ENCODE results near the gene CNN1.

The CNN1 gene

GRCh38 chr19:11535792-11536595 lies 2.7 kb upstream of the CNN1 start:
- no peak overlapping the region for H3K27ac ChIP-seq (ENCODE audit: low read length)
- peaks cover 3% of the 10 kb centered on the region; the same call in 1 of the 2 replicates for H3K4me1 ChIP-seq (ENCODE audit: low read length)
- peak; percentile 90 for DNase-seq
- peaks cover 8% of the 10 kb centered on the region; the same call in 1 of the 2 replicates for H3F3A ChIP-seq (ENCODE audit: insufficient read depth, low read length)
- no peaks in the 10 kb centered on the region for H3K9me2 ChIP-seq (replicated peaks; ENCODE audit: insufficient read depth, low read length)
- H2AFZ ChIP-seq (ENCODE audit: low read length) = peak overlapping the region; percentile 77
- TF ChIP-seq EZH2phosphoT487 (IDR thresholded peaks at IDR 0.05; ENCODE audit: low read length) = no peak
- TF ChIP-seq EZH2 (optimal IDR thresholded peaks at IDR 0.05; ENCODE audit: low read depth, low read length) = no peak
- peak; percentile 80 for TF ChIP-seq CTCF (IDR thresholded peaks at IDR 0.05; ENCODE audit: low read length)
- H3K9me3 ChIP-seq (replicated peaks; ENCODE audit: insufficient read depth, low read length) = no peaks in the 10 kb centered on the region
- H3K27me3 ChIP-seq (replicated peaks; ENCODE audit: insufficient read depth, low read length) = peaks cover 35% of the 10 kb centered on the region
- no peak overlapping the region for H3K9ac ChIP-seq (ENCODE audit: low read length)
- peak overlapping the region; percentile 55 for H3K4me3 ChIP-seq (ENCODE audit: low read length)
- no peaks in the 10 kb centered on the region for H4K20me1 ChIP-seq (ENCODE audit: insufficient read depth, low read length)
- H3K36me3 ChIP-seq (replicated peaks; ENCODE audit: insufficient read depth, low read length) = no peaks in the 10 kb centered on the region
- peak overlapping the region; percentile 78 for H3K4me2 ChIP-seq (ENCODE audit: low read depth, low read length)
- H3K79me2 ChIP-seq (ENCODE audit: low read length) = no peaks in the 10 kb centered on the region

DNA sequence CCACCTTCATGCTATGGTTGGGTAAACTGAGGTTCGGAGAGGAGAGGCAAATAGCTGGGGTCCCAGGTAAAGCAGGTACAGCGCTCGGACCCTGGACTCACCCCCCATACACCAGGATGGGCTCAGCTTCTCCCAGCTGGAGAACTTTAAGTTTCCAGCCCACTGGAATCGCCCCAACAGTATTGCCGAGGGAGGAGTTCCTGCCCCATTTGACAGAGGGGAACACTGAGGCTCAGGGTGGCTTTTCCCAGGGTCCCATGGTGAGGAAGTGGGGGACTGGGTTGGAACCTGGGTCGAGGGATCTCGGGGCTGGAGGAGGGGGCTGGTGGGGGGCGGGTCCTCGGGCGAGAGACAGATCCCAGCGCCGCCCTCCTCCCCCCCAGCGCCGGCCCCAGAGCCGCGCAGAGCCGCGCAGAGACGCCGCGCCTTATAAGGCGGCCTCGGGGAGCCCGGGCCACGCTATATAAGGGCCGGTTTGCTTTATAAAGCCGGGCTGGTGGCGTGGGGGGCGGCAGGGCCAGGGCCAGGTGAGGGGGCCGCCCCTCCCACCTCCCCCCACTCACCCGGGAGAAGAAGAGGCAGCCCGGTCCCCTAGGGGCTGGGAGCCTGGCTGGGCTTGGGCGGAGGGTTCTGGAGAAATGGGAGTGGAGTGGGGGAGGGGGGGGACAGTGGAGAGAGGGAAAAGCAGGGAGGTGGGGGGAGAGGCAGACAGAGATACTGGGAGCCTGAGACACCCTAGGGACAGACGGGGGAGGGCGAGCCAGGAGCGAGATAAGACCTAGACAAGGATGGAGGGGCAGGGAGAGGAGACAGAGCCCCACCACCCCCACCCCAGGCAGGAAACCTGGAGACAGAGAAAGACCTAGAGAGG lies 1.1 kb downstream of the CNN1 start:
- H3F3A ChIP-seq (ENCODE audit: insufficient read depth, low read length) = peaks cover 7% of the 10 kb centered on the region; the same call in 1 of the 2 replicates
- H4K20me1 ChIP-seq (ENCODE audit: insufficient read depth, low read length) = no peaks in the 10 kb centered on the region
- no peak for DNase-seq
- H3K27ac ChIP-seq (ENCODE audit: low read length) = no peak overlapping the region
- H3K4me1 ChIP-seq (ENCODE audit: low read length) = peaks cover 3% of the 10 kb centered on the region; the same call in 1 of the 2 replicates
- H3K27me3 ChIP-seq (replicated peaks; ENCODE audit: insufficient read depth, low read length) = peaks cover 45% of the 10 kb centered on the region
- H3K36me3 ChIP-seq (replicated peaks; ENCODE audit: insufficient read depth, low read length) = no peaks in the 10 kb centered on the region
- TF ChIP-seq EZH2 (optimal IDR thresholded peaks at IDR 0.05; ENCODE audit: low read depth, low read length) = no peak
- no peak overlapping the region for H3K4me3 ChIP-seq (ENCODE audit: low read length)
- no peaks in the 10 kb centered on the region for H3K9me2 ChIP-seq (replicated peaks; ENCODE audit: insufficient read depth, low read length)
- H3K9me3 ChIP-seq (replicated peaks; ENCODE audit: insufficient read depth, low read length) = no peaks in the 10 kb centered on the region
- H3K9ac ChIP-seq (ENCODE audit: low read length) = no peak overlapping the region
- H3K79me2 ChIP-seq (ENCODE audit: low read length) = no peaks in the 10 kb centered on the region
- no peak overlapping the region for H3K4me2 ChIP-seq (ENCODE audit: low read depth, low read length)
- H2AFZ ChIP-seq (ENCODE audit: low read length) = no peak overlapping the region

- Histone ChIP-seq H3K27me3 (replicated peaks; ENCODE audit: insufficient read depth, low read length) (peaks cover 45% of the 10 kb centered on the region), H3K9me3 (replicated peaks; ENCODE audit: insufficient read depth, low read length) (no peaks in the 10 kb centered on the region), H4K20me1 (ENCODE audit: insufficient read depth, low read length) (no peaks in the 10 kb centered on the region), H3K4me2 (ENCODE audit: low read depth, low read length) (no peak overlapping the region), H3F3A (ENCODE audit: insufficient read depth, low read length) (0 out of 2 replicates have a peak, but pooled peaks cover 2% of the 10 kb centered on the region), H3K79me2 (ENCODE audit: low read length) (no peaks in the 10 kb centered on the region), H3K9me2 (replicated peaks; ENCODE audit: insufficient read depth, low read length) (no peaks in the 10 kb centered on the region), H3K9ac (ENCODE audit: low read length) (no peak overlapping the region), H2AFZ (ENCODE audit: low read length) (no peak overlapping the region), H3K4me1 (ENCODE audit: low read length) (peaks cover under 1% of the 10 kb centered on the region; the same call in 1 of the 2 replicates), H3K27ac (ENCODE audit: low read length) (no peak overlapping the region), H3K4me3 (ENCODE audit: low read length) (no peak overlapping the region), H3K36me3 (replicated peaks; ENCODE audit: insufficient read depth, low read length) (no peaks in the 10 kb centered on the region)
- TF ChIP-seq EZH2 (optimal IDR thresholded peaks at IDR 0.05; ENCODE audit: low read depth, low read length) = no peak
- TF ChIP-seq EZH2phosphoT487 (IDR thresholded peaks at IDR 0.05; ENCODE audit: low read length) = no peak
- TF ChIP-seq CTCF (IDR thresholded peaks at IDR 0.05; ENCODE audit: low read length) = no peak
- no peak for DNase-seq
Observed at GRCh38 chr19:11540645-11541044, 2.0 kb downstream of the CNN1 start.
